ENCODE data around the gene NINJ1.

- no peak for TF ChIP-seq GATA2 (IDR thresholded peaks at IDR 0.05; ENCODE audit: low read depth, low read length)
- no peak for TF ChIP-seq GATA3 (IDR thresholded peaks at IDR 0.05; ENCODE audit: low read depth, low read length)
Measured at GRCh38 chr9:93181672-93182435, 47.8 kb upstream of the NINJ1 start.
